ENCODE measurements around the gene PRADC1.

PRADC1 gene

GRCh38 chr2:73238149-73238548 is 5.1 kb upstream of the PRADC1 start:
- in situ Hi-C loops (cut with MboI; ENCODE audit: low sequenced_read_pairs), result no loop called here

DNA sequence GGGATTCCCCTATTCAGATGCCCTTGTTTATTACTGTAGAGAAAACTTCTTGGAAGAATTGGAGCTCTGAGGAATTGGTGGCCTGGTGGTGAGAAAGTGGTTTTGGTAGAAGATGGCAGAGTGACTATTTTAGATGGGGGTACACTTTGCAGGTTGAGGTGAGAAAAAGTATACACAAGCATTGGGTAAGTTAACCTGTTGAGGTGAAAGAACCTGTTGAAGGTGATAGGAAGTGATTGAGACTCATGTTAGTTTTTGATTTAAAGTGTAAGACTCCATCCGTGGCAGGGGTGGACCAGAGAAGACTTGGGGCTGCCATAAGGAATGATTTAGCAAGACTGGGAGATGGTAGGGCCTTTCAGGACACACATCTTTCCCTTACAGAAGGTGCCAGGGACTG is 4.1 kb upstream of the PRADC1 start:
- in situ Hi-C loops (cut with MboI; ENCODE audit: low sequenced_read_pairs), result no loop called here

- in situ Hi-C loops (cut with MboI; ENCODE audit: low sequenced_read_pairs), result no loop called here
Observed at GRCh38 chr2:73235315-73236028, 2.4 kb upstream of the PRADC1 start.

GRCh38 chr2:73233932-73234832 is 1.1 kb upstream of the PRADC1 start, which contains the start of gene CCT7:
Gene CCT7, plus strand, starts transcription at chr2:73234308. Its CDS starts 71 bp downstream, at chr2:73234379.
- in situ Hi-C loops (cut with MboI; ENCODE audit: low sequenced_read_pairs), result no loop called here

DNA sequence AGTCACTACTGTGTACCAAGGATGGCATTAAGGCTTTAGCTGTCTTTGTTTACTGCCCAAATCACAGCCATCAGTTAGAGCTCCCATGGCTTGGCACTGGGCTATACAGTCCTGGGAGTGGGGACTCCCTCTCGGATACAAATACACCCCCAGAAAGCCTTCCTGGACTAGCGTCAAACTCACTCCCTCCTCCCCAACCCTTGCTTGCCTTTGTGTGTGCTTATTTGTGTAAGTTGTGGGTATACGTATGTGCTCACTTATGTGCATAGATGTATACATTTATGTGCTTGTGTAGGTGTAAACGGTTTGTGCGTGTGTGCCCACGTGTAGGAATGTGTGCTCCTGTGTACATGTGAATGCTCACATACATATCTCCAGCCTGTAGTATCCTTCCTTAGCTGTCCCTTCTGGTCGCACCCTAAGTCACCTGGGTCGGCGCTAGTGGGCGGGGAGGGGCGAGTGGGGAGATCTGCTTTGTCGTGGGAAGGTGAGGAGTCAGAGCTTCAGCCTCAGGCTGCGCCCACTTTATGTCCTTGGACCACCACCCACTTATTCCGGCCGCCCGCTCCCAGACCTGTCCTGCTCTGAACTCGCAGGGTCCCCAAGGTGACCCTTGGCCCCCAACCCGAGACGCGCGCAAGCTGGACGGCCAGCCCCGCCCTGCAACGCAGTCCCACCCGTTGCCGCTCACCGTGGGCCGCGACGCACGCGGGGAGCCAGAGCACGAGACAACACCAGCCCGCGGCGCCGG is 461 bp downstream of the PRADC1 start:
- in situ Hi-C loops (cut with MboI; ENCODE audit: low sequenced_read_pairs), result no loop called here

GRCh38 chr2:73228631-73229030 is 4.4 kb downstream of the PRADC1 start:
- in situ Hi-C loops (cut with MboI; ENCODE audit: low sequenced_read_pairs), result no loop called here

DNA sequence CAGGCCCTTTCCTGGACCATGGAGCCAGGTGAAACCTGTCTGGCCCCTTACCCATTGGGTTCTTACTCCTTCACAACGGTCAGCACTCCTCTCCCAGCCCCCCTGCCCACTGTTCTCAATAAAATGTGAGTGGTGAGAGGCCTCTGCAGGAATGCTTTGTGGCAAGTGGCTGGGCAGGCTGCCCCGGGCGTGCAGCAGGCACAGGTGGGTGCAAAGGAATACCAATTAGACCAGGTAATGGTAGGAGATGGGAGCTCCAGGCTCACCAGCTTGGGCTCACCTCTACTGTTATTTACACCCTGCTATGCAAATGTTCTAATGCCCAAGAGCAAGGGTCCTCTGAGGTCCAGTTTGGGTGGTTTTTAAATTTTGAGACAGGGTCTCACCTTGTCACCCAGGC is 6.0 kb downstream of the PRADC1 start:
- in situ Hi-C loops (cut with MboI; ENCODE audit: low sequenced_read_pairs), result no loop called here

- in situ Hi-C loops (cut with MboI; ENCODE audit: low sequenced_read_pairs), result no loop called here
Observed at GRCh38 chr2:73225513-73226360, 7.3 kb downstream of the PRADC1 start.

DNA sequence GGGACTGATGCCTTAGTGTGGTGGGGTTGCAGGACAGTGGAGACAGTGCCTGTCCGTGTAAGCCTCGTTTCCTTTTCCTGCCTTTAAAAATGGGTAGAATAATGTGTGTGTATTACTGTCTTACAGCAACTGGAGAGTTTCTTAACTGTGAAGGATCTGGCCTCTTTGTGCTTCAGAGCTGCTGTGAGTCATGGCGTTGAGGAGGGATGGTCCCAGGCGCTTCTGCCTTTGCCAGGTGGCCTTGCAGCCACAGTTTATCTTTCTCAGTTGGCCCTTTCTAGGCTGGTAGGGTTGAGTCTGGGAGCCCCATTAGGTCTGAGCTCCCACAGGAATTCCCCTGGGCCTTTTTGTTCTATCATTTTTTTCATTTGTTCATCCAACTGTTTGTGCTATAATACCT is 9.2 kb downstream of the PRADC1 start:
- in situ Hi-C loops (cut with MboI; ENCODE audit: low sequenced_read_pairs), result no loop called here

DNA sequence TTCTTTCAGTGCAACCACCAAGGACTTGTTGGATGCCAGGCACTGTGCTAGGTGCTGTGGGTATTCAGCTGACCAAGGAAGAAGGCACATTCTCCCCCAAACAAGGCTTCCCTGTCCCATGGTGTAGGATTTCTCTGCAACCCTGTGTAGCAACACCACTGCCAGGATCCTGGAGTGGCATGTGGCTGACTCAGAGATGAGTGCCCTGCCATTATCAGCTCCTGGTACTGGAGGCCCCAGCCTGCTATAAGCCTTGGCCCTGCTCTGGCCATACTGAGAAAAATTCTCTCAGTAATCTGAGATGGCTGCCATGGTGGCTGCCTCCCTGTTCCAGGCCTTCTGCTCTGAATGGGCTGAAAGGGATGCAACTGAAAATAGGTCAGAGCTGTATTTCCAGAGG is 14.7 kb downstream of the PRADC1 start:
- in situ Hi-C loops (cut with MboI; ENCODE audit: low sequenced_read_pairs), result no loop called here

GRCh38 chr2:73217826-73218225 is 15.2 kb downstream of the PRADC1 start:
- in situ Hi-C loops (cut with MboI; ENCODE audit: low sequenced_read_pairs), result no loop called here

- in situ Hi-C loops (cut with MboI; ENCODE audit: low sequenced_read_pairs), result no loop called here
Observed at GRCh38 chr2:73217160-73217559, 15.9 kb downstream of the PRADC1 start.

DNA sequence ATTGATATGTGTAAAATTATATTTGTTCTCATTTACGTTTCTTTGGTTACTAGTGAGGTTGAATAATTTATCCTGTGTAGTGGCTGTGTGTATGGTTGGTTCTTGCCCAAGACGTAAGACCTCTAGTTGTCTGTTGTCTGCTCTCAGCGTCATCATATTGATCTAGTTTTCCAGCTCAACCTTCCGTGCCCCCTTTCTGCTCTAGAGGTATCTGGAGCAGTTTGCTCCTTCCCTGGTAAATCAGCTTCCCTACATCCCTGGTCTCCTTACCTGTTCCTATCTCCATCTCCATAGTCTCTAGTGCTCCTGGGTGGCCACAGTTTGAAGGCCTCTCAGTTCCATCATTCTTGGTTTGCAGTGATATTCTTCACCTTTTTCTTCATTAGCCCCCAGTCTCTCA is 17.8 kb downstream of the PRADC1 start:
- in situ Hi-C loops (cut with MboI; ENCODE audit: low sequenced_read_pairs), result no loop called here

GRCh38 chr2:73214120-73215035 is 18.7 kb downstream of the PRADC1 start, which contains the start of gene SMYD5:
Gene SMYD5, plus strand, starts transcription at chr2:73214245. Its CDS starts 22 bp downstream, at chr2:73214267.
- in situ Hi-C loops (cut with MboI; ENCODE audit: low sequenced_read_pairs), result no loop called here

DNA sequence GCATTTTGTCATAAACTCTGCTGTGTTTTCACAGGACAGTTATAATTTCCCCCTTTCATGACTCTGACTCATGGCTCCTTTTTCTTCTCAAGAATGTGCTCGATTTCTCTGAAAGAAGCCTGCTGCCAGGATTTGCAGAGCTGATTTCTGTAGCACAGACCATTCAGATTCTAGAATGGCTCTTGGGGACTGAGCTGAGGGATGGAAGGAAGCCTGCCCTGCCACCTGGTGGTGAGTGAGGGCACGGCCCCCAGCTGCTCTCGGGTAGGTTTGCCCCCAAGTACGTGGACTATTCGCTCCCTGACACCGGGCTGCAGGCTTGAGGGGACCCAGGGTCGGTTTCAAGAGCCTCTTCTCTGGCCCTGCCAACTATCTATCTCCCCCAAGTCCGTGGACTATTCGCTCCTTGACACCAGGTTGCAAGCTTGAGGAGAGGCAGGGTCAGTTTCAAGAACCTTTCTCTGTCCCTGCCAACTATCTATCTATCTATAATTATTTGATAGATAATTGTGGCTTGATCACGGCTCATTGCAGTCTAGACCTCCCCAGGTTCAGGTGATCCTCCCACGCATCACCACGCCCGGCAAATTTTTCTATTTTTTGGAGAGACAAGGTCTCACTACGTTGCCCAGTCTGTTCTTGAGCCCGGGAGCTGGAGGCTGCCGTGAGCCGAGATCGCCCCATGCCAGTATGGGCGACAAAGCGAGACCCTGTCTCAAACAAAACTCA is 20.4 kb downstream of the PRADC1 start:
- in situ Hi-C loops (cut with MboI; ENCODE audit: low sequenced_read_pairs), result no loop called here

GRCh38 chr2:73212098-73212447 is 21.0 kb downstream of the PRADC1 start:
- in situ Hi-C loops (cut with MboI; ENCODE audit: low sequenced_read_pairs), result no loop called here

- in situ Hi-C loops (cut with MboI; ENCODE audit: low sequenced_read_pairs), result no loop called here
Observed at GRCh38 chr2:73210696-73211095, 22.3 kb downstream of the PRADC1 start.

DNA sequence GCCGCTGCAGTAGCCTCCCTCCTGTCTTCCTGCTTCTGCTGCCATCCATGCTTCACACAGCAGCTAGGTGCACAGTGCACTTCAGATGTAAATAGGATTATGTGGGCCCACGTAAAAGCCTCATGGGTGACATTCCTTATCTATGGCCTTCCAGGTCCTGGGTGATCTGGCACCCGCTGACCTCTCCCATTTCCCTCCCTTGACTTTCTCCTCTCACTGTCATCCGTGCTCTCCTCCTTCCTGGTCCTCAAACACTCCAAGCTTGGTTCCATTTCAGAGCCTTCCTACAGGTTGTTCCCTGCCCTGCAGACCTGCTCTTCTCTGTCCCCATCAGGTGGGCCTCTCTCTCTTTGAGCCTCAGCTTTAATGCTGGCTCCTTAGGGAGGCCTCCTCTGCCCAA is 23.0 kb downstream of the PRADC1 start:
- in situ Hi-C loops (cut with MboI; ENCODE audit: low sequenced_read_pairs), result no loop called here

GRCh38 chr2:73208258-73208657 is 24.8 kb downstream of the PRADC1 start:
- in situ Hi-C loops (cut with MboI; ENCODE audit: low sequenced_read_pairs), result no loop called here

Data from hTERT RPE-1 (cell line).